GM23338 (cell line): ENCODE measurements around the gene APOL1. TPM values are rescaled to one million over a fixed set of nuclear protein-coding genes. Genes with fewer than 3 reads are reported as not detected.
"Not testable (repeated sequence)": the region's sequence is repeated elsewhere in the genome, so short reads cannot be mapped to it uniquely, and the experiment has no call there.

Source experiments
- ATAC-seq: fragments of 200-7000 bp; cut with Tn5 transposase; 3 replicates; pipeline ENCODE4 v1.9.1; 2020
- DNase-seq: peaks from one replicate; pipeline ENCODE4 v3.0.0-alpha.2; 2015; ENCODE audit warnings: low spot score
- H2AFZ ChIP-seq: fragments of 200-600 bp; sonication (generic); 2 replicates; pipeline ENCODE4 v1.8.0; 2016; ENCODE audit warnings: antibody characterized with exemption, mild to moderate bottlenecking, moderate library complexity
- H3F3A ChIP-seq: fragments of 200-600 bp; sonication (generic); replicated peaks from 2 replicates; pipeline ENCODE4 v1.8.0; 2017; ENCODE audit warnings: antibody characterized with exemption, mixed run types, low read depth
- H3K27ac ChIP-seq: fragments of 200-600 bp; sonication (generic); 2 replicates; pipeline ENCODE4 v1.6.1; 2016; ENCODE audit warnings: low read depth
- H3K27me3 ChIP-seq: fragments of 200-600 bp; sonication (generic); 2 replicates; pipeline ENCODE4 v1.8.0; 2016; ENCODE audit warnings: mild to moderate bottlenecking, mixed run types, moderate library complexity; ENCODE audit not compliant: insufficient read depth
- H3K36me3 ChIP-seq: fragments of 200-600 bp; sonication (generic); 2 replicates; pipeline ENCODE4 v1.8.0; 2016; ENCODE audit warnings: mild to moderate bottlenecking; ENCODE audit not compliant: insufficient read depth
- H3K4me1 ChIP-seq: fragments of 200-600 bp; sonication (generic); 2 replicates; pipeline ENCODE4 v1.8.0; 2016; ENCODE audit warnings: mild to moderate bottlenecking, moderate library complexity; ENCODE audit not compliant: insufficient read depth
- H3K4me2 ChIP-seq: fragments of 200-600 bp; sonication (generic); 2 replicates; pipeline ENCODE4 v1.7.1; 2017; ENCODE audit warnings: mixed run types
- H3K4me3 ChIP-seq: fragments of 200-600 bp; sonication (generic); 2 replicates; pipeline ENCODE4 v1.6.1; 2016; ENCODE audit warnings: mixed run types
- H3K79me2 ChIP-seq: fragments of 200-600 bp; sonication (generic); replicated peaks from 2 replicates; pipeline ENCODE4 v1.8.0; 2017; ENCODE audit warnings: mild to moderate bottlenecking; ENCODE audit not compliant: insufficient read depth
- H3K9me2 ChIP-seq: fragments of 200-600 bp; sonication (generic); 2 replicates; pipeline ENCODE4 v1.8.0; 2017; ENCODE audit not compliant: insufficient read depth
- H4K20me1 ChIP-seq: fragments of 200-600 bp; sonication (generic); replicated peaks from 2 replicates; pipeline ENCODE4 v1.8.0; 2017; ENCODE audit warnings: mild to moderate bottlenecking; ENCODE audit not compliant: insufficient read depth
- H3K27ac Mint-ChIP-seq: 2 replicates; pipeline ENCODE4 v1.8.0; 2020; ENCODE audit warnings: inconsistent platforms, mild to moderate bottlenecking, moderate library complexity, mixed read lengths
- H3K27me3 Mint-ChIP-seq: 3 replicates; pipeline ENCODE4 v1.8.0; 2022; ENCODE audit warnings: low read depth, mild to moderate bottlenecking, moderate library complexity, mixed read lengths, inconsistent platforms; ENCODE audit not compliant: insufficient read depth, poor library complexity
- H3K36me3 Mint-ChIP-seq: 3 replicates; pipeline ENCODE4 v1.8.0; 2021; ENCODE audit warnings: low read depth, mild to moderate bottlenecking, inconsistent platforms, moderate library complexity, mixed read lengths
- H3K4me1 Mint-ChIP-seq: 3 replicates; pipeline ENCODE4 v1.8.0; 2020; ENCODE audit warnings: mild to moderate bottlenecking, inconsistent platforms, mixed read lengths
- H3K4me3 Mint-ChIP-seq: 3 replicates; pipeline ENCODE4 v1.8.0; 2021; ENCODE audit warnings: moderate library complexity, mild to moderate bottlenecking, inconsistent platforms, mixed read lengths
- H3K9me3 Mint-ChIP-seq: 3 replicates; pipeline ENCODE4 v1.8.0; 2020; ENCODE audit warnings: moderate library complexity, mild to moderate bottlenecking, inconsistent platforms, mixed read lengths
- CREB1 ChIP-seq: fragments of 250-450 bp; sonication (Bioruptor Pico); IDR thresholded peaks from 2 replicates; pipeline ENCODE4 v1.5.0; 2020; ENCODE audit warnings: low read depth, mild to moderate bottlenecking, moderate library complexity
- EZH2 ChIP-seq: fragments of 200-600 bp; sonication (generic); IDR thresholded peaks from one replicate; pipeline ENCODE4 v1.8.0; 2017; ENCODE audit warnings: antibody characterized with exemption, mild to moderate bottlenecking, low read depth; ENCODE audit not compliant: unreplicated experiment
- JUNB ChIP-seq: IDR thresholded peaks from one replicate; pipeline ENCODE4 v1.6.1; 2016; ENCODE audit warnings: antibody characterized with exemption; ENCODE audit not compliant: unreplicated experiment
- NANOG ChIP-seq: IDR thresholded peaks from 2 replicates; pipeline ENCODE4 v1.6.1; 2016; ENCODE audit warnings: antibody characterized with exemption, borderline replicate concordance
- STAT1 ChIP-seq: IDR thresholded peaks from one replicate; pipeline ENCODE4 v1.6.1; 2016; ENCODE audit warnings: antibody characterized with exemption; ENCODE audit not compliant: unreplicated experiment
- ZNF331 ChIP-seq: fragments of 250-450 bp; sonication (Bioruptor Pico); IDR thresholded peaks from 2 replicates; pipeline ENCODE4 v1.5.0; 2020; ENCODE audit warnings: low read depth, mild to moderate bottlenecking, moderate library complexity
- polyA plus RNA-seq: library from polyadenylated mRNA; unstranded; fragments of >200 nt; fragmentation: Nextera tagmentation; extraction: Ambion mirVana; gene quantifications from 2 replicates; pipeline ENCODE4 v1.2.1, GENCODE V29; 2016
- total RNA-seq: library from RNA; depleted of rRNA; stranded (reverse); fragments of >200 nt; shearing (Covaris generic); gene quantifications from 2 replicates; pipeline ENCODE4 v1.2.3, GENCODE V29; 2014
- TF ChIP-seq, protein P1 (sequence below), 2 experiments: fragments of 200-600 bp in 1 of 2; sonication (generic) in 1 of 2; conservative IDR thresholded peaks; 2 replicates each; pipeline versions ENCODE4 v1.5.1 to v1.6.1; 2016 to 2017; ENCODE audit warnings: antibody characterized with exemption in 2 of 2, low read depth in 2 of 2, mild to moderate bottlenecking in 2 of 2, moderate library complexity in 1 of 2
- TF ChIP-seq, protein P2 (sequence below): IDR thresholded peaks from one replicate; pipeline ENCODE4 v1.6.1; 2018; ENCODE audit warnings: antibody characterized with exemption; ENCODE audit not compliant: unreplicated experiment
- TF ChIP-seq, protein P3 (sequence below): IDR thresholded peaks from 2 replicates; pipeline ENCODE4 v1.6.1; 2016; ENCODE audit warnings: antibody characterized with exemption

APOL1 gene
- total and polyA plus RNA-seq, 2 experiments from 2014 or later: 0.11 TPM; not detected in 1

DNA sequence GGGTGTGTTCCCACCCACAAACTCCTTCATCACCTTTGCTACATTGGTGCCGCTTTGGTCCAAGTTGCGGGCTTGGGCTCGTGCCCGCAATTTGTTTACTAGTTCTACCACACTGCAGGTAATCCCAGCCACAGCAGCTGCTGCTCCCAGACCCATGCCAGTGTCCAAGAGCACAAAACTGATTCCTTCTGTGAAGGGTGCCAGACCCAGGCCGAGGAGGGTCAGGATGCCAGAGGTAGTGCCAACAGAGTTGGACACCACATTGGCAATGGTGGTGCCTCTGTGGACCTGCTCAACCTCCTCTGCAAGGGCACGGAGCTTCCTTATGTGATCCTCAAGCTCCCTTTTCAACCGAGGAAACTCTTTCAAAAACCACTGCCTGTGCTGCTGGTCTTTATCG is 25.1 kb upstream of the APOL1 start (continued):
- TF ChIP-seq CREB1 (CRISPR knock-in tag): no peak
- TF ChIP-seq EZH2: no peak

DNA sequence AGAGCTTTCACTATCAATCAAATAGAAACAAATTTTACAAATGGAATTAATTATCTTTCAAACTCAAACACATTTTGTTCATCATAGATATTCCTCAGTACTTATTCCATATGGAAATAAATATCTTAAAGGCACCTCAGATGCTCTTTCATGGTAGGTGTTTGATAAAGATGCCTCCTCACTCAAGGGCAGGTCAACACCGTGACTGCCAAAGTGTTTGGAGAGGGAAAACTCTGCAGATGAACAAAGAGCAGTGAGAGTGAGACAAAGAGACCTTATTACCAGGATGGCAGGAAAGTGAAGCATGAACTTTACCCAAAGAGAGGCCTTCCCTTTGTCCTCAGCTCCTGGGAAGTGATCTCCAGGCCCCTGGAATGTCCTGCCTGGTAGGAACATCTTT is 24.6 kb upstream of the APOL1 start:
- peaks cover 10% of the 10 kb centered on the region; the same call in 1 of the 3 replicates for H3K4me1 Mint-ChIP-seq
- not testable (repeated sequence) for H3K27ac ChIP-seq, H3K36me3 ChIP-seq, H3K4me3 Mint-ChIP-seq, H2AFZ ChIP-seq, DNase-seq, ATAC-seq, H3K27me3 Mint-ChIP-seq, H3K4me1 ChIP-seq, H3K27me3 ChIP-seq, H3F3A ChIP-seq, H3K4me3 ChIP-seq, H3K27ac Mint-ChIP-seq, H3K9me2 ChIP-seq, H4K20me1 ChIP-seq, H3K9me3 Mint-ChIP-seq, H3K79me2 ChIP-seq, H3K4me2 ChIP-seq
- H3K36me3 Mint-ChIP-seq: peaks cover 30% of the 10 kb centered on the region

DNA sequence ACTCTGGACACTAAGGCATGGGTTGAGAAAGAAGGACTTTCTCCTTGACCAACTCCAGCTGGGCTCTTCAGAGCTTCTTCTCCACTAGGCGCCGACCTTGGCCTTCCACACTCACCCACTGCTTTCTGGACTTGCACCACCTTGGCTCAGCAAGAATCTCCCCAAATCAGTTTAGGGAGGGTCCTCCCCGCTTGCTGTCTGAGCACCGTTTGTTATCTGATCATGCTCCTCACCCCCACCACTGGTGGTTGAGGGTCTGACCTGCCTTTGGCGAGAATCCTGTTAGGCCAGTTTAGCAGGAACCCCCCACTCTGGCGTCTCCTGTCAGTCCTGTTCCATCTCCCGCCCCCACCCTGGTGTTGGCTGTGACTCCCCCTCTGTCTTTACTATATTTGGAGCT is 24.0 kb upstream of the APOL1 start:
- Histone ChIP-seq H3K27me3 (no peaks in the 10 kb centered on the region), H3K4me3 (no peak overlapping the region), H3K9me2 (no peaks in the 10 kb centered on the region), H3K79me2 (no peaks in the 10 kb centered on the region), H3K27ac (no peak overlapping the region), H3K4me2 (no peak overlapping the region), H3F3A (no peaks in the 10 kb centered on the region), H4K20me1 (no peaks in the 10 kb centered on the region), H3K4me1 (no peaks in the 10 kb centered on the region), H2AFZ (no peak overlapping the region), H3K36me3 (no peaks in the 10 kb centered on the region)
- ATAC-seq (no peak), DNase-seq (no peak)
- Mint-ChIP-seq H3K9me3 (no peaks in the 10 kb centered on the region; the same call in 2 of the 3 replicates), H3K4me3 (no peak overlapping the region), H3K36me3 (peaks cover 30% of the 10 kb centered on the region), H3K27ac (no peak overlapping the region; the same call in 1 of the 2 replicates), H3K27me3 (peaks cover 8% of the 10 kb centered on the region), H3K4me1 (peaks cover 10% of the 10 kb centered on the region; the same call in 1 of the 3 replicates)
- TF ChIP-seq JUNB: no peak
- TF ChIP-seq, protein P1, sequence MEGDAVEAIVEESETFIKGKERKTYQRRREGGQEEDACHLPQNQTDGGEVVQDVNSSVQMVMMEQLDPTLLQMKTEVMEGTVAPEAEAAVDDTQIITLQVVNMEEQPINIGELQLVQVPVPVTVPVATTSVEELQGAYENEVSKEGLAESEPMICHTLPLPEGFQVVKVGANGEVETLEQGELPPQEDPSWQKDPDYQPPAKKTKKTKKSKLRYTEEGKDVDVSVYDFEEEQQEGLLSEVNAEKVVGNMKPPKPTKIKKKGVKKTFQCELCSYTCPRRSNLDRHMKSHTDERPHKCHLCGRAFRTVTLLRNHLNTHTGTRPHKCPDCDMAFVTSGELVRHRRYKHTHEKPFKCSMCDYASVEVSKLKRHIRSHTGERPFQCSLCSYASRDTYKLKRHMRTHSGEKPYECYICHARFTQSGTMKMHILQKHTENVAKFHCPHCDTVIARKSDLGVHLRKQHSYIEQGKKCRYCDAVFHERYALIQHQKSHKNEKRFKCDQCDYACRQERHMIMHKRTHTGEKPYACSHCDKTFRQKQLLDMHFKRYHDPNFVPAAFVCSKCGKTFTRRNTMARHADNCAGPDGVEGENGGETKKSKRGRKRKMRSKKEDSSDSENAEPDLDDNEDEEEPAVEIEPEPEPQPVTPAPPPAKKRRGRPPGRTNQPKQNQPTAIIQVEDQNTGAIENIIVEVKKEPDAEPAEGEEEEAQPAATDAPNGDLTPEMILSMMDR (conservative IDR thresholded peaks at IDR 0.05; ENCODE audit: low read depth in 2 of 2): no peak
- no peak for TF ChIP-seq EZH2
- TF ChIP-seq, protein P2, sequence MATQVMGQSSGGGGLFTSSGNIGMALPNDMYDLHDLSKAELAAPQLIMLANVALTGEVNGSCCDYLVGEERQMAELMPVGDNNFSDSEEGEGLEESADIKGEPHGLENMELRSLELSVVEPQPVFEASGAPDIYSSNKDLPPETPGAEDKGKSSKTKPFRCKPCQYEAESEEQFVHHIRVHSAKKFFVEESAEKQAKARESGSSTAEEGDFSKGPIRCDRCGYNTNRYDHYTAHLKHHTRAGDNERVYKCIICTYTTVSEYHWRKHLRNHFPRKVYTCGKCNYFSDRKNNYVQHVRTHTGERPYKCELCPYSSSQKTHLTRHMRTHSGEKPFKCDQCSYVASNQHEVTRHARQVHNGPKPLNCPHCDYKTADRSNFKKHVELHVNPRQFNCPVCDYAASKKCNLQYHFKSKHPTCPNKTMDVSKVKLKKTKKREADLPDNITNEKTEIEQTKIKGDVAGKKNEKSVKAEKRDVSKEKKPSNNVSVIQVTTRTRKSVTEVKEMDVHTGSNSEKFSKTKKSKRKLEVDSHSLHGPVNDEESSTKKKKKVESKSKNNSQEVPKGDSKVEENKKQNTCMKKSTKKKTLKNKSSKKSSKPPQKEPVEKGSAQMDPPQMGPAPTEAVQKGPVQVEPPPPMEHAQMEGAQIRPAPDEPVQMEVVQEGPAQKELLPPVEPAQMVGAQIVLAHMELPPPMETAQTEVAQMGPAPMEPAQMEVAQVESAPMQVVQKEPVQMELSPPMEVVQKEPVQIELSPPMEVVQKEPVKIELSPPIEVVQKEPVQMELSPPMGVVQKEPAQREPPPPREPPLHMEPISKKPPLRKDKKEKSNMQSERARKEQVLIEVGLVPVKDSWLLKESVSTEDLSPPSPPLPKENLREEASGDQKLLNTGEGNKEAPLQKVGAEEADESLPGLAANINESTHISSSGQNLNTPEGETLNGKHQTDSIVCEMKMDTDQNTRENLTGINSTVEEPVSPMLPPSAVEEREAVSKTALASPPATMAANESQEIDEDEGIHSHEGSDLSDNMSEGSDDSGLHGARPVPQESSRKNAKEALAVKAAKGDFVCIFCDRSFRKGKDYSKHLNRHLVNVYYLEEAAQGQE: no peak
- no peak for TF ChIP-seq NANOG
- no peak for TF ChIP-seq CREB1 (CRISPR knock-in tag)
- TF ChIP-seq, protein P3, sequence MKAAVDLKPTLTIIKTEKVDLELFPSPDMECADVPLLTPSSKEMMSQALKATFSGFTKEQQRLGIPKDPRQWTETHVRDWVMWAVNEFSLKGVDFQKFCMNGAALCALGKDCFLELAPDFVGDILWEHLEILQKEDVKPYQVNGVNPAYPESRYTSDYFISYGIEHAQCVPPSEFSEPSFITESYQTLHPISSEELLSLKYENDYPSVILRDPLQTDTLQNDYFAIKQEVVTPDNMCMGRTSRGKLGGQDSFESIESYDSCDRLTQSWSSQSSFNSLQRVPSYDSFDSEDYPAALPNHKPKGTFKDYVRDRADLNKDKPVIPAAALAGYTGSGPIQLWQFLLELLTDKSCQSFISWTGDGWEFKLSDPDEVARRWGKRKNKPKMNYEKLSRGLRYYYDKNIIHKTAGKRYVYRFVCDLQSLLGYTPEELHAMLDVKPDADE: no peak
- TF ChIP-seq STAT1: no peak
- TF ChIP-seq ZNF331: no peak
